ENCODE measurements around the gene SSNA1. TPM values are rescaled to one million over a fixed set of nuclear protein-coding genes. Genes with fewer than 3 reads are reported as not detected.

SSNA1 gene
- total and polyA plus RNA-seq, 2 donors (not counting 1 experiment from before 2014, with no cell fraction given) = 37.7 to 56.3 TPM

DNA sequence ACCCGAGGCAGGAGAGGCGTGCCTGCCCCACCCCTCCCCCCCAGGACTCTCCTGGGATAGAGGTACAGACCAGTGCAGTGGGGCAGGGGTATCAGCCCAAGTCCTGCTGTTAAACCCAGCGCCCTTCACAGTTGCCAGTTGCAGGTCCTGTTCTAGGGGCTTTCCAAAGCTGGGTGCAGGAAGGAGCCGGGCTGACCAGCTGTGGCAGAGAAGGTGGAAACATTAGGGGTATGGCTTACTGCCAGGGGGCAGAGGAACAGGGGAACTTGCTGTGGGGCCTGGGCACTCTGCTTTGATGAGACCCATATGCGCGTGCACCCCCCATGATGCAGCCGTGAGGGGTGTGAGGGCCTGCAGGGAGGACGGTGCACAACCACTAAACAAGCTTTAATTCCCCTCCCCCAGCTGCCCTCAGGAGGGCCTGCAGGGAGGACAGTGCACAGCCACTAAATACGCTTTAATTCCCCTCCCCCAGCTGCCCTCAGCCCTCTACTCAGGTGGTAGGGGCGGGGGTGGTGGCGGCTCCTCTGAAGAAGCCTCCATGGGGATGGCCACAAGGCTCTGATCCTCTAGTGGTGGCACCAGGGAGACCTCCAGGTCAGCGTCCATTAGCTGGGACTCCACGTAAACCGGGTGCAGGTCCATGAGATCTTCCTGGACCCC lies 17.9 kb upstream of the SSNA1 start:
- Histone ChIP-seq H3K4me2 (ENCODE audit: extremely low read depth, insufficient read depth, low read length) (no peak overlapping the region), H3K27me3 (ENCODE audit: control insufficient read depth, insufficient read depth, low read length) (peaks cover 32% of the 10 kb centered on the region)
- TF ChIP-seq EZH2 (IDR thresholded peaks at IDR 0.05; ENCODE audit: low read length, missing control alignments) = no peak
- TF ChIP-seq, protein P1, sequence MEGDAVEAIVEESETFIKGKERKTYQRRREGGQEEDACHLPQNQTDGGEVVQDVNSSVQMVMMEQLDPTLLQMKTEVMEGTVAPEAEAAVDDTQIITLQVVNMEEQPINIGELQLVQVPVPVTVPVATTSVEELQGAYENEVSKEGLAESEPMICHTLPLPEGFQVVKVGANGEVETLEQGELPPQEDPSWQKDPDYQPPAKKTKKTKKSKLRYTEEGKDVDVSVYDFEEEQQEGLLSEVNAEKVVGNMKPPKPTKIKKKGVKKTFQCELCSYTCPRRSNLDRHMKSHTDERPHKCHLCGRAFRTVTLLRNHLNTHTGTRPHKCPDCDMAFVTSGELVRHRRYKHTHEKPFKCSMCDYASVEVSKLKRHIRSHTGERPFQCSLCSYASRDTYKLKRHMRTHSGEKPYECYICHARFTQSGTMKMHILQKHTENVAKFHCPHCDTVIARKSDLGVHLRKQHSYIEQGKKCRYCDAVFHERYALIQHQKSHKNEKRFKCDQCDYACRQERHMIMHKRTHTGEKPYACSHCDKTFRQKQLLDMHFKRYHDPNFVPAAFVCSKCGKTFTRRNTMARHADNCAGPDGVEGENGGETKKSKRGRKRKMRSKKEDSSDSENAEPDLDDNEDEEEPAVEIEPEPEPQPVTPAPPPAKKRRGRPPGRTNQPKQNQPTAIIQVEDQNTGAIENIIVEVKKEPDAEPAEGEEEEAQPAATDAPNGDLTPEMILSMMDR (conservative IDR thresholded peaks at IDR 0.05 in 1 of 2, IDR thresholded peaks at IDR 0.05 in 1 of 2; ENCODE audit: low read depth in 1 of 2, low read length in 2 of 2) = no peak

GRCh38 chr9:137171149-137171900 lies 17.2 kb upstream of the SSNA1 start:
- Histone ChIP-seq H3K9me3 (ENCODE audit: control insufficient read depth, insufficient read depth, low read depth, low read length) (no peaks in the 10 kb centered on the region), H3K27me3 (ENCODE audit: control insufficient read depth, insufficient read depth, low read length) (peaks cover 31% of the 10 kb centered on the region), H3K4me1 (ENCODE audit: control insufficient read depth, extremely low read depth, insufficient read depth, low read length) (no peaks in the 10 kb centered on the region), H3K36me3 (ENCODE audit: control insufficient read depth, insufficient read depth, low read length) (no peaks in the 10 kb centered on the region), H3K4me2 (ENCODE audit: extremely low read depth, insufficient read depth, low read length) (no peak overlapping the region), H3K9ac (ENCODE audit: insufficient read depth, low read length) (no peak overlapping the region), H2AFZ (ENCODE audit: low read length) (no peak overlapping the region), H3K4me3 (replicated peaks in 1 of 4; ENCODE audit: control extremely low read depth in 1 of 4, insufficient read depth in 1 of 4, low read depth in 3 of 4, low read length in 4 of 4) (no peak overlapping the region), H3K27ac (ENCODE audit: insufficient read depth, low read length) (no peak overlapping the region), H4K20me1 (ENCODE audit: control insufficient read depth, extremely low read depth, insufficient read depth, low read length) (no peaks in the 10 kb centered on the region), H3K79me2 (ENCODE audit: control insufficient read depth, insufficient read depth, low read length) (no peaks in the 10 kb centered on the region)
- TF ChIP-seq, protein P1 (conservative IDR thresholded peaks at IDR 0.05 in 1 of 2, IDR thresholded peaks at IDR 0.05 in 1 of 2; ENCODE audit: low read depth in 1 of 2, low read length in 2 of 2) = no peak
- no peak for DNase-seq (ENCODE audit: low read depth in 2 of 2)

More for the DNA sequence above, 17.9 kb upstream of the SSNA1 start:
- DNase-seq (ENCODE audit: low read depth in 2 of 2) = no peak
- Histone ChIP-seq H3K36me3 (ENCODE audit: control insufficient read depth, insufficient read depth, low read length) (no peaks in the 10 kb centered on the region), H3K4me1 (ENCODE audit: control insufficient read depth, extremely low read depth, insufficient read depth, low read length) (no peaks in the 10 kb centered on the region), H3K27ac (ENCODE audit: insufficient read depth, low read length) (no peak overlapping the region), H3K9ac (ENCODE audit: insufficient read depth, low read length) (no peak overlapping the region), H3K9me3 (ENCODE audit: control insufficient read depth, insufficient read depth, low read depth, low read length) (no peaks in the 10 kb centered on the region), H2AFZ (ENCODE audit: low read length) (no peak overlapping the region), H3K79me2 (ENCODE audit: control insufficient read depth, insufficient read depth, low read length) (no peaks in the 10 kb centered on the region), H3K4me3 (replicated peaks in 1 of 4; ENCODE audit: control extremely low read depth in 1 of 4, insufficient read depth in 1 of 4, low read depth in 3 of 4, low read length in 4 of 4) (no peak overlapping the region), H4K20me1 (ENCODE audit: control insufficient read depth, extremely low read depth, insufficient read depth, low read length) (no peaks in the 10 kb centered on the region)

GRCh38 chr9:137172901-137173795 lies 15.3 kb upstream of the SSNA1 start:
- Histone ChIP-seq H3K4me3 (replicated peaks in 1 of 4; ENCODE audit: control extremely low read depth in 1 of 4, insufficient read depth in 1 of 4, low read depth in 3 of 4, low read length in 4 of 4) (no peak overlapping the region), H2AFZ (ENCODE audit: low read length) (no peak overlapping the region), H3K4me1 (ENCODE audit: control insufficient read depth, extremely low read depth, insufficient read depth, low read length) (no peaks in the 10 kb centered on the region), H4K20me1 (ENCODE audit: control insufficient read depth, extremely low read depth, insufficient read depth, low read length) (no peaks in the 10 kb centered on the region), H3K4me2 (ENCODE audit: extremely low read depth, insufficient read depth, low read length) (no peak overlapping the region), H3K27ac (ENCODE audit: insufficient read depth, low read length) (no peak overlapping the region), H3K79me2 (ENCODE audit: control insufficient read depth, insufficient read depth, low read length) (no peaks in the 10 kb centered on the region), H3K9ac (ENCODE audit: insufficient read depth, low read length) (no peak overlapping the region), H3K9me3 (ENCODE audit: control insufficient read depth, insufficient read depth, low read depth, low read length) (no peaks in the 10 kb centered on the region), H3K27me3 (ENCODE audit: control insufficient read depth, insufficient read depth, low read length) (peaks cover 21% of the 10 kb centered on the region), H3K36me3 (ENCODE audit: control insufficient read depth, insufficient read depth, low read length) (peaks cover 3% of the 10 kb centered on the region)
- TF ChIP-seq, protein P1 (conservative IDR thresholded peaks at IDR 0.05 in 1 of 2, IDR thresholded peaks at IDR 0.05 in 1 of 2; ENCODE audit: low read depth in 1 of 2, low read length in 2 of 2) = no peak
- no peak for TF ChIP-seq EZH2 (IDR thresholded peaks at IDR 0.05; ENCODE audit: low read length, missing control alignments)
- DNase-seq (ENCODE audit: low read depth in 2 of 2) = no peak

Measured in fibroblast of lung (primary cell).